ENCODE measurements around the gene TLE6. TPM values are rescaled to one million over a fixed set of nuclear protein-coding genes. Genes with fewer than 3 reads are reported as not detected.
"Not testable (repeated sequence)": the region's sequence is repeated elsewhere in the genome, so short reads cannot be mapped to it uniquely, and the experiment has no call there.

Gene TLE6
- total RNA-seq, 4 donors from 2014 or later = 0.44 to 13.5 (median 2.7) TPM

GRCh38 chr19:3035542-3036118 is 58.3 kb downstream of the TLE6 start:
- WGBS, 2 donors = 0 to 1% methylated on average over 17 to 26 of the region's 29 CpGs
- peak; percentile 97 to 100 for DNase-seq (ENCODE audit: low spot score in 2 of 2)
- Histone ChIP-seq H3K27ac (peak overlapping the region; percentile 89 to 98 (median 94)), H3K4me1 (peaks cover 0 to 35% (median 13%) of the 10 kb centered on the region in 4 donors), H3K4me3 (peak overlapping the region; percentile 41 to 64 (median 52)), H3K36me3 (no peaks in the 10 kb centered on the region), H3K27me3 (no peaks in the 10 kb centered on the region), H3K9me3 (no peaks in the 10 kb centered on the region)
- peak; percentile 56 to 88 for TF ChIP-seq EP300 (IDR thresholded peaks at IDR 0.05)
- TF ChIP-seq CTCF (IDR thresholded peaks at IDR 0.05) = peak in 2 of 5 experiments; percentile 42 to 52
- TF ChIP-seq POLR2A (IDR thresholded peaks at IDR 0.05) = peak; percentile 46 to 81

- WGBS, 2 donors = 0 to 1% methylated on average over 15 to 29 of the region's 44 CpGs
- peak; percentile 86 to 94 for DNase-seq (ENCODE audit: low spot score in 2 of 2)
- Histone ChIP-seq H3K27ac (peak overlapping the region; percentile 89 to 98 (median 94)), H3K27me3 (no peaks in the 10 kb centered on the region), H3K4me1 (peaks cover 0 to 34% (median 13%) of the 10 kb centered on the region in 4 donors), H3K9me3 (no peaks in the 10 kb centered on the region), H3K36me3 (no peaks in the 10 kb centered on the region), H3K4me3 (peak overlapping the region; percentile 41 to 64 (median 52))
- TF ChIP-seq CTCF (IDR thresholded peaks at IDR 0.05) (peak in 1 of 5 experiments; percentile 20), EP300 (IDR thresholded peaks at IDR 0.05) (peak; percentile 53 to 81), POLR2A (IDR thresholded peaks at IDR 0.05) (peak in 1 of 2 donors; percentile 13)
Measured at GRCh38 chr19:3036119-3036976, 59.0 kb downstream of the TLE6 start.

- peak overlapping the region in 1 of 4 donors; percentile 59 for H3K4me3 ChIP-seq
- peak overlapping the region; percentile 89 to 98 (median 94) for H3K27ac ChIP-seq
- WGBS, 2 donors = 63 to 68% methylated on average over 14 of the region's 14 CpGs
Measured at GRCh38 chr19:3036977-3037544, 59.7 kb downstream of the TLE6 start.

GRCh38 chr19:3038214-3038613 is 60.9 kb downstream of the TLE6 start:
- Histone ChIP-seq H3K4me3 (no peak overlapping the region), H3K4me1 (peaks cover 0 to 50% (median 19%) of the 10 kb centered on the region in 4 donors), H3K27me3 (no peaks in the 10 kb centered on the region), H3K36me3 (no peaks in the 10 kb centered on the region), H3K27ac (no peak overlapping the region), H3K9me3 (no peaks in the 10 kb centered on the region)
- WGBS, 2 donors = 78 to 79% methylated on average over 5 of the region's 5 CpGs
- no peak for DNase-seq (ENCODE audit: low spot score in 2 of 2)
- TF ChIP-seq POLR2A (IDR thresholded peaks at IDR 0.05) (no peak), EP300 (IDR thresholded peaks at IDR 0.05) (no peak), CTCF (IDR thresholded peaks at IDR 0.05) (no peak)

More at GRCh38 chr19:3036977-3037544, 59.7 kb downstream of the TLE6 start:
- H3K9me3 ChIP-seq; H3K27me3 ChIP-seq; H3K36me3 ChIP-seq; DNase-seq (ENCODE audit: low spot score in 2 of 2): not testable (repeated sequence)
- H3K4me1 ChIP-seq = peaks cover 0 to 39% (median 15%) of the 10 kb centered on the region in 4 donors

GRCh38 chr19:3039125-3039524 is 61.8 kb downstream of the TLE6 start:
- Histone ChIP-seq H3K27me3 (no peaks in the 10 kb centered on the region), H3K4me1 (peaks cover 0 to 41% (median 19%) of the 10 kb centered on the region in 4 donors), H3K36me3 (no peaks in the 10 kb centered on the region), H3K9me3 (no peaks in the 10 kb centered on the region), H3K27ac (peak overlapping the region in 2 of 4 donors; percentile 36 to 41), H3K4me3 (no peak overlapping the region)
- no peak for TF ChIP-seq CTCF (IDR thresholded peaks at IDR 0.05)
- 85% methylated on average over 5 of the region's 5 CpGs for WGBS, 2 donors
- no peak for DNase-seq (ENCODE audit: low spot score in 2 of 2)

Data from tibial nerve (tissue), 4 donors.